Natural killer cell (primary cell): Measurements from ENCODE around the gene MYLK. TPM values are rescaled to one million over a fixed set of nuclear protein-coding genes. Genes with fewer than 3 reads are reported as not detected.

Experiments
- ATAC-seq, 3 donors: fragments of 150-1000 bp in 2 of 3; fragments of 200-7000 bp in 1 of 3; cut with Tn5 transposase; 1 replicate in 1 of 3; 2 replicates in 2 of 3; pipeline ENCODE4 v1.10.0; 2021; ENCODE audit warnings: mild to moderate bottlenecking in 2 of 3, moderate library complexity in 2 of 3
- DNase-seq, 2 donors: peaks; one replicate each; pipeline versions ENCODE4 v3.0.0 to v3.0.0-alpha.2; 2013 to 2021; ENCODE audit warnings: mixed read lengths in 1 of 2
- H3K27ac ChIP-seq: one replicate; pipeline ENCODE4 v1.5.1; 2013; ENCODE audit warnings: mild to moderate bottlenecking, low read length
- H3K27me3 ChIP-seq: one replicate; pipeline ENCODE4 v1.6.1; 2013; ENCODE audit warnings: low read length; ENCODE audit not compliant: control insufficient read depth, insufficient read depth
- H3K36me3 ChIP-seq: one replicate; pipeline ENCODE4 v1.6.1; 2013; ENCODE audit warnings: low read length; ENCODE audit not compliant: control insufficient read depth, insufficient read depth
- H3K4me1 ChIP-seq: one replicate; pipeline ENCODE4 v1.6.1; 2013; ENCODE audit warnings: low read length; ENCODE audit not compliant: control insufficient read depth, insufficient read depth
- H3K4me3 ChIP-seq: one replicate; pipeline ENCODE4 v1.5.1; 2013; ENCODE audit warnings: low read length
- H3K9me3 ChIP-seq: one replicate; pipeline ENCODE4 v1.6.1; 2013; ENCODE audit warnings: low read length; ENCODE audit not compliant: control insufficient read depth, insufficient read depth
- H3K27ac Mint-ChIP-seq, 2 donors: one replicate each; pipeline ENCODE4 v1.8.0; 2022; ENCODE audit warnings: mild to moderate bottlenecking in 2 of 2, mixed read lengths in 2 of 2, moderate library complexity in 1 of 2
- H3K27me3 Mint-ChIP-seq, 2 donors: one replicate each; pipeline ENCODE4 v1.8.0; 2022; ENCODE audit warnings: low read depth in 2 of 2, mixed read lengths in 2 of 2
- H3K36me3 Mint-ChIP-seq: one replicate; pipeline ENCODE4 v1.8.0; 2022; ENCODE audit warnings: mixed read lengths
- H3K4me1 Mint-ChIP-seq, 2 donors: one replicate each; pipeline ENCODE4 v1.8.0; 2022; ENCODE audit warnings: mixed read lengths in 2 of 2
- H3K4me3 Mint-ChIP-seq: one replicate; pipeline ENCODE4 v1.8.0; 2022; ENCODE audit warnings: mild to moderate bottlenecking, moderate library complexity, mixed read lengths
- H3K9me3 Mint-ChIP-seq, 2 donors: one replicate each; pipeline ENCODE4 v1.8.0; 2022; ENCODE audit warnings: mixed read lengths in 2 of 2
- WGBS: methylation state at CpG from one replicate; pipeline ENCODE4 v1.1.7; 2013; ENCODE audit warnings: missing lambda C conversion rate; ENCODE audit not compliant: insufficient coverage; 5-methylcytosine and 5-hydroxymethylcytosine counted together
- intact Hi-C: fragments of 100-400 bp; cut with micrococcal nuclease; formaldehyde crosslinking; loops from one replicate; pipeline ENCODE4 v1.14.2; 2022
- total RNA-seq, 4 donors: library from RNA; stranded (reverse); fragments of 120-200 nt in 1 of 4; gene quantifications; one replicate each; pipeline versions ENCODE4 v1.2.3 to v1.2.4, GENCODE V29; 2013 to 2022
- TF ChIP-seq, protein P1 (sequence below): fragments of 200-600 bp; IDR thresholded peaks from one replicate; pipeline ENCODE4 v1.8.0; 2022; ENCODE audit warnings: antibody characterized with exemption

The MYLK gene
- total RNA-seq, 3 donors from 2014 or later (not counting 1 experiment from before 2014, with no cell fraction given): 0.39 to 5.4 (median 3.4) TPM

DNA sequence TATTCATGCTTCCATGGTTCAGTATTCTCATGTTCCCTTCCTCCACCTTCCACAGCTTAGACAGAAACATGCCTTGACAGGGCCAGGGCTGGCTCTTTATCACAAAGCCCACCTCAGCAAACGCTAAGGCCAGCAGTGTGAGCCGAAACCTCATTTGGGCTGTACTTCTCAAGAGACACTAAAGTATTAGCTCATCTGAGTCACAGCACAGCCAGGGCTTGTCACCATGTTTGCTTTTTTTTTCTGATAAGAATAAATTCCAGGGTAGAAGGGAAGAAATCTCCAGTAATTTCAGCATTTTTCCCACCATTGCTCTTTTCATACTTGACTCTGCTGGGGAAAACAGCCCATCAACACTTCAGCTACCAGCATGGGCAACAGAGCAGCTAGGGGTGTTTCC is 95.4 kb downstream of the MYLK start:
- Histone ChIP-seq H3K4me1 (no peaks in the 10 kb centered on the region), H3K27me3 (no peaks in the 10 kb centered on the region), H3K36me3 (no peaks in the 10 kb centered on the region), H3K27ac (no peak overlapping the region), H3K4me3 (no peak overlapping the region), H3K9me3 (no peaks in the 10 kb centered on the region)
- no peaks in the 10 kb centered on the region for H3K4me1 Mint-ChIP-seq
- peaks cover 6 to 9% of the 10 kb centered on the region in 2 donors for H3K27me3 Mint-ChIP-seq
- TF ChIP-seq, protein P1, sequence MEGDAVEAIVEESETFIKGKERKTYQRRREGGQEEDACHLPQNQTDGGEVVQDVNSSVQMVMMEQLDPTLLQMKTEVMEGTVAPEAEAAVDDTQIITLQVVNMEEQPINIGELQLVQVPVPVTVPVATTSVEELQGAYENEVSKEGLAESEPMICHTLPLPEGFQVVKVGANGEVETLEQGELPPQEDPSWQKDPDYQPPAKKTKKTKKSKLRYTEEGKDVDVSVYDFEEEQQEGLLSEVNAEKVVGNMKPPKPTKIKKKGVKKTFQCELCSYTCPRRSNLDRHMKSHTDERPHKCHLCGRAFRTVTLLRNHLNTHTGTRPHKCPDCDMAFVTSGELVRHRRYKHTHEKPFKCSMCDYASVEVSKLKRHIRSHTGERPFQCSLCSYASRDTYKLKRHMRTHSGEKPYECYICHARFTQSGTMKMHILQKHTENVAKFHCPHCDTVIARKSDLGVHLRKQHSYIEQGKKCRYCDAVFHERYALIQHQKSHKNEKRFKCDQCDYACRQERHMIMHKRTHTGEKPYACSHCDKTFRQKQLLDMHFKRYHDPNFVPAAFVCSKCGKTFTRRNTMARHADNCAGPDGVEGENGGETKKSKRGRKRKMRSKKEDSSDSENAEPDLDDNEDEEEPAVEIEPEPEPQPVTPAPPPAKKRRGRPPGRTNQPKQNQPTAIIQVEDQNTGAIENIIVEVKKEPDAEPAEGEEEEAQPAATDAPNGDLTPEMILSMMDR: no peak
- H3K4me3 Mint-ChIP-seq: no peak overlapping the region
- no peaks in the 10 kb centered on the region for H3K36me3 Mint-ChIP-seq
- no peaks in the 10 kb centered on the region for H3K9me3 Mint-ChIP-seq
- intact Hi-C loops: no loop called here
- DNase-seq (no peak), ATAC-seq (no peak)
- no peak overlapping the region for H3K27ac Mint-ChIP-seq
- 92% methylated on average over 2 of the region's 2 CpGs for WGBS

DNA sequence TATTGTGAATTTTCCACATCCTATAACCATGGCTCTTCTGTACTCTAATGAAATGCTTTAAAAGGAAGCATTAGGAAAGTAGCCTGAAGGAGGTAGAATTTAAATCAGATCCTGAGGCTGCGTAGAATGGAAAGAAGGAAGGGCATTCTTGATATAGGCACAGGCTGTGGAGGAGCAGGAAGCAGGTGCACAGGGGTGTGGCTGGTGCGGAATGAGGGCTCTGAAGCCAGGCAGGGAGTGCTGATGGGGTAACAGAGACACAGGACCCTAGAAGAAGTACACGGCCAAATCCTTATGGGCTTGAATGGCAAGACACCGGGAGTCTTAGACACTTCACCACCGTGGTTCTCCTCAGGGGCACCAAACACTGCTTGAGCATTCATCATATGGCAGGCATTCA is 97.0 kb downstream of the MYLK start:
- H3K9me3 Mint-ChIP-seq: no peaks in the 10 kb centered on the region

DNA sequence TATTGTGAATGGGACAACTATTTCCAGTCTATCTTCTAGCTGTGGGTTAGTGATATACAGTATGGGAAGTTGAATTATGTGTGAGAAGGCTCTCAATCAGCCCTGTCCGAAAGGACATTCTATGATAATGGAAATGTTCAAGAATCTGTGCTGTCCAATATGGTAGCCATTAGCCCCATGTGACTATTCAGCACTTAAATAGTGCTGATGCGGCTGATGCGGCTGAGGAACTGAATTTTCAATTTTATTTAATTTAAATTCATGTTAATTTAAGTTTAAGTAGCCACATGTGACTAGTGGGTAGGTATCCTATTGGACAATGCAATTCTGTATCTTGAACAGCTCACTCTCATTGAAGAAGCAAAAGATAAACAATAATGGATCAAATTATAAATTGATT is 98.5 kb downstream of the MYLK start:
- no peaks in the 10 kb centered on the region for H3K36me3 Mint-ChIP-seq
- Histone ChIP-seq H3K27ac (no peak overlapping the region), H3K9me3 (no peaks in the 10 kb centered on the region), H3K4me1 (no peaks in the 10 kb centered on the region), H3K36me3 (no peaks in the 10 kb centered on the region), H3K4me3 (no peak overlapping the region), H3K27me3 (no peaks in the 10 kb centered on the region)
- H3K4me3 Mint-ChIP-seq: no peak overlapping the region
- 95% methylated on average over 1 of the region's 3 CpGs for WGBS
- no peak for ATAC-seq
- DNase-seq: no peak
- no peaks in the 10 kb centered on the region for H3K4me1 Mint-ChIP-seq
- TF ChIP-seq, protein P1: no peak
- H3K27ac Mint-ChIP-seq: no peak overlapping the region
- peaks cover 0 to 6% of the 10 kb centered on the region in 2 donors for H3K27me3 Mint-ChIP-seq
- intact Hi-C loops: no loop called here
- no peaks in the 10 kb centered on the region for H3K9me3 Mint-ChIP-seq

More for the DNA sequence above, 97.0 kb downstream of the MYLK start:
- H3K27me3 Mint-ChIP-seq: peaks cover 0 to 3% of the 10 kb centered on the region in 2 donors
- DNase-seq (no peak), ATAC-seq (no peak)
- H3K9me3 ChIP-seq: no peaks in the 10 kb centered on the region
- TF ChIP-seq, protein P1: no peak
- H3K4me3 ChIP-seq: no peak overlapping the region
- no peaks in the 10 kb centered on the region for H3K36me3 ChIP-seq
- no peak overlapping the region for H3K27ac Mint-ChIP-seq
- no peaks in the 10 kb centered on the region for H3K27me3 ChIP-seq
- no peaks in the 10 kb centered on the region for H3K4me1 Mint-ChIP-seq
- H3K36me3 Mint-ChIP-seq: no peaks in the 10 kb centered on the region
- 93% methylated on average over 5 of the region's 5 CpGs for WGBS
- no peak overlapping the region for H3K27ac ChIP-seq
- intact Hi-C loops: no loop called here
- no peak overlapping the region for H3K4me3 Mint-ChIP-seq
- no peaks in the 10 kb centered on the region for H3K4me1 ChIP-seq

DNA sequence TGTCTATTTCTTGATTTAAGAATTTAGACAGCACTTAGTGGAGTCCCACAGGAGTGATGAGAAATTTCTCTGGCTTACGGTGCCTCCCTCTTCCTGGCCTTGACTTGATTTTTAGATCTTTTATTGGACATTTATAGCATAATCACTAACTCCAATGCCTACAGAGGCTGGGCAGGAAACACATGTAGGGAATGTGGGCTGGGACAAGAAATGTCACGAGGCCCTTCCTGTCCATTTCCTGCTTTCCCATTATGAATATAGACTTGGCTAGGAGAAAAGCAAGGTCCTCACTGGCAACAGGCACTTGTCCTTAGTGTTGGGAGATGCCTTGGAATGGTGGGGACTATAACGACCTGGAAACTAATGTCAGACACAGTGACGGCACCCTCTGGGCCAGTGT is 100.3 kb downstream of the MYLK start:
- intact Hi-C loops: no loop called here
- peaks cover 0 to 10% of the 10 kb centered on the region in 2 donors for H3K27me3 Mint-ChIP-seq
- H3K4me3 Mint-ChIP-seq: no peak overlapping the region
- no peak overlapping the region for H3K27ac Mint-ChIP-seq
- no peaks in the 10 kb centered on the region for H3K9me3 ChIP-seq
- H3K9me3 Mint-ChIP-seq: no peaks in the 10 kb centered on the region
- TF ChIP-seq, protein P1: no peak
- no peak overlapping the region for H3K27ac ChIP-seq
- no peaks in the 10 kb centered on the region for H3K4me1 Mint-ChIP-seq
- DNase-seq: no peak
- no peak overlapping the region for H3K4me3 ChIP-seq
- ATAC-seq: no peak
- no peaks in the 10 kb centered on the region for H3K27me3 ChIP-seq
- no peaks in the 10 kb centered on the region for H3K36me3 Mint-ChIP-seq
- 90% methylated on average over 3 of the region's 4 CpGs for WGBS
- H3K4me1 ChIP-seq: no peaks in the 10 kb centered on the region
- no peaks in the 10 kb centered on the region for H3K36me3 ChIP-seq
